ENCODE data around the gene EIF1B.

DNA sequence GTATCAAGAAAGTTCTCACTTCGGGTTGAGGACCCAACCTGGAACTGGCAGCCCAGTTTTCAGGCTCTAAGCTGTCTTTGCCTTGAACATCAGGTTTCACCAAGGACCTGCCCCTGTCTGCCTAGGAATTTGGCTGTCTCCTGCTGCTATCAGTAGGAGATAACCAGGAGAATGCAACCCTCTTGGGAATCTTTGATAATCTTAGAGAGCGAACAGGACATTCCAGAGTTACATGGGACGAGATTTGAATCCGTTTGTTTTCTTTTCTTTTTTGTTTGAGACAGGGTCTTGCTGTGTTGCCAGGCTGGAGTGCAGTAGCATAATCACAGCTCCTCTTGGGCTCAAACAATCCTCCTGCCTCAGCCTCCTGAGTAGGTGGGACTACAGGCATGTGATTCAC lies 18.0 kb upstream of the EIF1B start:
- TF ChIP-seq CTCF (IDR thresholded peaks at IDR 0.05 in 8 of 11, conservative IDR thresholded peaks at IDR 0.05 in 3 of 11) (no peak), POLR2A (IDR thresholded peaks at IDR 0.05) (no peak), POLR2AphosphoS5 (IDR thresholded peaks at IDR 0.05) (no peak)

Measured in spleen (tissue), 7 donors.